H9 (cell line): Measurements from ENCODE around the gene ST14. TPM values are rescaled to one million over a fixed set of nuclear protein-coding genes. Genes with fewer than 3 reads are reported as not detected.

Experiments used
- DNase-seq: peaks from one replicate; pipeline ENCODE4 v3.0.0-alpha.2; 2017
- H2AFZ ChIP-seq: one replicate; pipeline ENCODE4 v1.6.1; 2013; ENCODE audit warnings: mild to moderate bottlenecking, low read length, control low read depth, moderate library complexity
- H2AK5ac ChIP-seq: 2 replicates; pipeline ENCODE4 v1.6.1; 2013; ENCODE audit warnings: low read length, control low read depth, mixed read lengths; ENCODE audit not compliant: insufficient read length
- H2BK120ac ChIP-seq: one replicate; pipeline ENCODE4 v1.6.1; 2013; ENCODE audit warnings: low read depth, mild to moderate bottlenecking, low read length, control low read depth, inconsistent platforms; ENCODE audit not compliant: poor library complexity, severe bottlenecking
- H2BK12ac ChIP-seq: 2 replicates; pipeline ENCODE4 v1.6.1; 2013; ENCODE audit warnings: low read length, control low read depth, mixed read lengths, low read depth; ENCODE audit not compliant: insufficient read length
- H2BK15ac ChIP-seq: 2 replicates; pipeline ENCODE4 v1.6.1; 2013; ENCODE audit warnings: low read depth, low read length, control low read depth
- H2BK20ac ChIP-seq: one replicate; pipeline ENCODE4 v1.6.1; 2013; ENCODE audit warnings: low read depth, mild to moderate bottlenecking, low read length, control low read depth, inconsistent platforms; ENCODE audit not compliant: poor library complexity, severe bottlenecking
- H2BK5ac ChIP-seq: 2 replicates; pipeline ENCODE4 v1.6.1; 2013; ENCODE audit warnings: low read length, control low read depth, mixed read lengths; ENCODE audit not compliant: insufficient read length
- H3K14ac ChIP-seq: 2 replicates; pipeline ENCODE4 v1.6.1; 2013; ENCODE audit warnings: low read length, control low read depth; ENCODE audit not compliant: insufficient read depth
- H3K18ac ChIP-seq: 2 replicates; pipeline ENCODE4 v1.6.1; 2013; ENCODE audit warnings: low read depth, mild to moderate bottlenecking, mixed read lengths, low read length, control low read depth; ENCODE audit not compliant: insufficient read length
- H3K23ac ChIP-seq: 2 replicates; pipeline ENCODE4 v1.6.1; 2013; ENCODE audit warnings: low read length, control low read depth, mixed read lengths, low read depth; ENCODE audit not compliant: insufficient read length
- H3K23me2 ChIP-seq: 2 replicates; pipeline ENCODE4 v1.6.1; 2013; ENCODE audit warnings: low read depth, mild to moderate bottlenecking, mixed read lengths, low read length, control low read depth; ENCODE audit not compliant: insufficient read length, poor library complexity, severe bottlenecking
- H3K27ac ChIP-seq: 2 replicates; pipeline ENCODE4 v1.5.1; 2013; ENCODE audit warnings: low read length, control low read depth, mixed read lengths, low read depth; ENCODE audit not compliant: insufficient read length
- H3K27me3 ChIP-seq: 2 replicates; pipeline ENCODE4 v1.6.1; 2013; ENCODE audit warnings: low read length, control low read depth, inconsistent platforms; ENCODE audit not compliant: insufficient read depth
- H3K4ac ChIP-seq: 2 replicates; pipeline ENCODE4 v1.6.1; 2013; ENCODE audit warnings: low read depth, mild to moderate bottlenecking, control low read depth, inconsistent platforms, low read length, moderate library complexity
- H3K4me1 ChIP-seq: 2 replicates; pipeline ENCODE4 v1.6.1; 2013; ENCODE audit warnings: low read length, control low read depth, inconsistent platforms; ENCODE audit not compliant: insufficient read depth
- H3K4me2 ChIP-seq: 2 replicates; pipeline ENCODE4 v1.6.1; 2013; ENCODE audit warnings: low read length, control low read depth, mixed read lengths; ENCODE audit not compliant: insufficient read length, insufficient read depth
- H3K56ac ChIP-seq: 2 replicates; pipeline ENCODE4 v1.6.1; 2013; ENCODE audit warnings: low read depth, mild to moderate bottlenecking, mixed read lengths, low read length, control low read depth; ENCODE audit not compliant: insufficient read length
- H3K79me1 ChIP-seq: 2 replicates; pipeline ENCODE4 v1.6.1; 2013; ENCODE audit warnings: low read depth, mild to moderate bottlenecking, moderate library complexity, low read length, control low read depth, inconsistent platforms; ENCODE audit not compliant: insufficient read depth, poor library complexity, severe bottlenecking
- H3K79me2 ChIP-seq: 2 replicates; pipeline ENCODE4 v1.6.1; 2013; ENCODE audit warnings: low read length, control low read depth, inconsistent platforms; ENCODE audit not compliant: insufficient read depth
- H3K9ac ChIP-seq: 2 replicates; pipeline ENCODE4 v1.6.1; 2013; ENCODE audit warnings: low read length, control low read depth, mixed read lengths; ENCODE audit not compliant: insufficient read length; ENCODE audit errors: extremely low read depth
- H3K9me3 ChIP-seq: one replicate; pipeline ENCODE4 v1.6.1; 2013; ENCODE audit warnings: low read depth, low read length, inconsistent platforms; ENCODE audit not compliant: control insufficient read depth
- H3T11ph ChIP-seq: one replicate; pipeline ENCODE4 v1.6.1; 2013; ENCODE audit warnings: mild to moderate bottlenecking, low read length, control low read depth, inconsistent platforms
- H4K20me1 ChIP-seq: one replicate; pipeline ENCODE4 v1.6.1; 2013; ENCODE audit not compliant: control insufficient read depth, insufficient read length, insufficient read depth
- H4K5ac ChIP-seq: 2 replicates; pipeline ENCODE4 v1.6.1; 2013; ENCODE audit warnings: low read depth, mild to moderate bottlenecking, mixed read lengths, low read length, control low read depth; ENCODE audit not compliant: insufficient read length
- H4K8ac ChIP-seq: replicated peaks from 2 replicates; pipeline ENCODE4 v1.6.1; 2013; ENCODE audit warnings: low read length, control low read depth, mixed read lengths, low read depth; ENCODE audit not compliant: insufficient read length
- H4K91ac ChIP-seq: 2 replicates; pipeline ENCODE4 v1.6.1; 2013; ENCODE audit warnings: low read depth, mild to moderate bottlenecking, moderate library complexity, mixed read lengths, low read length, control low read depth; ENCODE audit not compliant: insufficient read length
- H3K27ac Mint-ChIP-seq, 3 experiments: 2 replicates in 2 of 3; 3 replicates in 1 of 3; pipeline ENCODE4 v1.8.0; 2020 to 2021; ENCODE audit warnings: mixed read lengths in 3 of 3, mild to moderate bottlenecking in 1 of 3, moderate library complexity in 1 of 3
- H3K27me3 Mint-ChIP-seq: 2 replicates; pipeline ENCODE4 v1.8.0; 2021; ENCODE audit warnings: low read depth, mild to moderate bottlenecking, moderate library complexity, mixed read lengths
- H3K36me3 Mint-ChIP-seq, 3 experiments: 2 replicates in 2 of 3; 3 replicates in 1 of 3; pipeline ENCODE4 v1.8.0; 2020 to 2021; ENCODE audit warnings: low read depth in 3 of 3, mixed read lengths in 3 of 3; ENCODE audit not compliant: insufficient read depth in 1 of 3
- H3K4me1 Mint-ChIP-seq, 2 experiments: 2 replicates each; pipeline ENCODE4 v1.8.0; 2020; ENCODE audit warnings: mixed read lengths in 2 of 2
- H3K4me3 Mint-ChIP-seq, 2 experiments: 2 replicates in 1 of 2; 3 replicates in 1 of 2; pipeline ENCODE4 v1.8.0; 2020 to 2021; ENCODE audit warnings: mild to moderate bottlenecking in 2 of 2, mixed read lengths in 2 of 2, moderate library complexity in 1 of 2
- H3K9me3 Mint-ChIP-seq, 2 experiments: 2 replicates in 1 of 2; 3 replicates in 1 of 2; pipeline ENCODE4 v1.8.0; 2020; ENCODE audit warnings: mild to moderate bottlenecking in 2 of 2, mixed read lengths in 2 of 2, moderate library complexity in 1 of 2
- CTCF ChIP-seq: fragments of 200-600 bp; sonication (generic); conservative IDR thresholded peaks from 3 replicates; pipeline ENCODE4 v1.8.0; 2021; ENCODE audit warnings: antibody characterized with exemption, mild to moderate bottlenecking
- WGBS: extraction: QIAGEN DNeasy Blood & Tissue Kit; methylation state at CpG from one replicate; pipeline ENCODE4 v1.1.7; 2013; ENCODE audit warnings: missing lambda C conversion rate, low lambda C conversion rate, mixed read lengths; ENCODE audit not compliant: insufficient read length; ENCODE audit errors: extremely low coverage; 5-methylcytosine and 5-hydroxymethylcytosine counted together
- total RNA-seq: library from RNA; stranded (reverse); gene quantifications from 2 replicates; pipeline ENCODE4 v1.2.1, GENCODE V29; 2021

The ST14 gene
- total RNA-seq, 1 experiment from 2014 or later, result 22.4 TPM

- H3K4me3 Mint-ChIP-seq, result no peak overlapping the region
- no peak overlapping the region; the same call in 1 of the 2 replicates for H3K14ac ChIP-seq
- H2AK5ac ChIP-seq, result no peak overlapping the region
- H3K18ac ChIP-seq, result peak overlapping the region; percentile 36
- no CpG with 5 or more reads among the region's 13 CpGs for WGBS
- H3K9me3 Mint-ChIP-seq, result no peaks in the 10 kb centered on the region
- no peaks in the 10 kb centered on the region for H3K79me1 ChIP-seq
- no peaks in the 10 kb centered on the region for H4K20me1 ChIP-seq
- H3K4me1 ChIP-seq, result peaks cover 4% of the 10 kb centered on the region; the same call in 1 of the 2 replicates
- no peak overlapping the region for H3K9ac ChIP-seq
- H3K36me3 Mint-ChIP-seq, result peaks cover 0 to 6% (median 0%) of the 10 kb centered on the region in 3 experiments; a peak in 2 of 7 replicates
- H4K5ac ChIP-seq, result no peak overlapping the region
- no peak overlapping the region for H3K23ac ChIP-seq
- no peak overlapping the region for H3K27ac ChIP-seq
- TF ChIP-seq CTCF, result no peak
- H4K8ac ChIP-seq, result no peak overlapping the region
- H3K9me3 ChIP-seq, result no peaks in the 10 kb centered on the region
- H3T11ph ChIP-seq, result no peak overlapping the region
- no peak overlapping the region for H2BK15ac ChIP-seq
- H3K27me3 ChIP-seq, result no peaks in the 10 kb centered on the region
- no peak overlapping the region for H2BK5ac ChIP-seq
- H2BK120ac ChIP-seq, result no peak overlapping the region
- no peak overlapping the region for H2AFZ ChIP-seq
- H4K91ac ChIP-seq, result no peak overlapping the region
- no peaks in the 10 kb centered on the region for H3K23me2 ChIP-seq
- DNase-seq, result no peak
- no peak overlapping the region for H2BK12ac ChIP-seq
- H3K4me1 Mint-ChIP-seq, result peaks cover 5 to 13% of the 10 kb centered on the region in 2 experiments
- H2BK20ac ChIP-seq, result no peak overlapping the region
- H3K56ac ChIP-seq, result no peak overlapping the region
- H3K27ac Mint-ChIP-seq, result no peak overlapping the region
- H3K4ac ChIP-seq, result no peak overlapping the region
- H3K27me3 Mint-ChIP-seq, result no peaks in the 10 kb centered on the region
- H3K4me2 ChIP-seq, result no peak overlapping the region
- no peaks in the 10 kb centered on the region for H3K79me2 ChIP-seq
Measured at GRCh38 chr11:130187096-130187495, 27.5 kb downstream of the ST14 start.
